Posterior vena cava (tissue), 2 donors: Measurements from ENCODE around the gene JAG1. TPM values are rescaled to one million over a fixed set of nuclear protein-coding genes. Genes with fewer than 3 reads are reported as not detected.

ENCODE experiments used
- DNase-seq: peaks from one replicate; pipeline ENCODE4 v3.0.0-alpha.2; 2020; ENCODE audit warnings: low spot score
- intact Hi-C, 2 donors: fragments of 100-400 bp; cut with DNase I; formaldehyde crosslinking; loops; one replicate each; pipeline versions ENCODE4 v1.14.1 to v1.14.2; 2022 to 2023
- long read RNA-seq, 2 donors: library from polyadenylated mRNA; unstranded; transcript quantifications; one replicate each; pipeline ENCODE4 v2.0.0, GENCODE V29; 2020 to 2021
- total RNA-seq, 2 donors: library from RNA; stranded (reverse); fragmentation: NEBNext Ultra II Directional; extraction: Animal tissue kit (Norgen Biotek cat#: 25700); gene quantifications; one replicate each; pipeline ENCODE4 v1.2.1, GENCODE V29; 2021
- donor health status: DM: yes; HTN: yes; CAD: no.
- donor health status: DM: yes; HTN: yes; CAD: no.

Gene JAG1
- 10 to 100 TPM; 68.5 to 84.2 TPM for total RNA-seq
- long read RNA-seq, donor 1, full-length matches to known transcripts, result 3 of 88 reads
- long read RNA-seq, donor 1, partial matches to known transcripts, result 73 of 88 reads
- long read RNA-seq, donor 1, other reads (novel, unspliced or antisense), result 12 of 88 reads
- long read RNA-seq, donor 2, partial matches to known transcripts, result 70 of 84 reads
- long read RNA-seq, donor 2, other reads (novel, unspliced or antisense), result 14 of 84 reads

GRCh38 chr20:10673842-10674683 lies at the start of gene JAG1:
TSS of gene JAG1 (minus strand) at chr20:10673999. CDS start at chr20:10673530, 469 bp downstream.
- peak; percentile 99 for DNase-seq
- intact Hi-C loops, result loop anchor here in 1 of 2 donors (5.0 kb wide), 1 partner anchor 598 kb away; no protein-coding TSS in a partner anchor

GRCh38 chr20:10721976-10722375 lies 48.2 kb upstream of the JAG1 start:
- intact Hi-C loops, result no loop called here

GRCh38 chr20:10721137-10721896 lies 47.5 kb upstream of the JAG1 start:
- intact Hi-C loops, result no loop called here

More at GRCh38 chr20:10721976-10722375, 48.2 kb upstream of the JAG1 start:
- DNase-seq, result no peak

GRCh38 chr20:10720565-10720964 lies 46.8 kb upstream of the JAG1 start:
- intact Hi-C loops, result no loop called here

More at GRCh38 chr20:10721137-10721896, 47.5 kb upstream of the JAG1 start:
- no peak for DNase-seq

GRCh38 chr20:10719740-10720385 lies 46.1 kb upstream of the JAG1 start:
- intact Hi-C loops, result no loop called here

More at GRCh38 chr20:10720565-10720964, 46.8 kb upstream of the JAG1 start:
- no peak for DNase-seq

GRCh38 chr20:10718661-10719060 lies 44.9 kb upstream of the JAG1 start:
- intact Hi-C loops, result no loop called here
- DNase-seq, result no peak

More at GRCh38 chr20:10719740-10720385, 46.1 kb upstream of the JAG1 start:
- DNase-seq, result no peak

GRCh38 chr20:10716855-10717254 lies 43.1 kb upstream of the JAG1 start:
- intact Hi-C loops, result no loop called here
- DNase-seq, result no peak

- intact Hi-C loops, result no loop called here
- DNase-seq, result no peak
Measured at GRCh38 chr20:10715035-10715434, 41.2 kb upstream of the JAG1 start.

- no peak for DNase-seq
- intact Hi-C loops, result no loop called here
Measured at GRCh38 chr20:10714236-10714975, 40.6 kb upstream of the JAG1 start.

- intact Hi-C loops, result no loop called here
- no peak for DNase-seq
Measured at GRCh38 chr20:10713161-10713560, 39.4 kb upstream of the JAG1 start.

- intact Hi-C loops, result no loop called here
- no peak for DNase-seq
Measured at GRCh38 chr20:10711903-10712451, 38.2 kb upstream of the JAG1 start.

GRCh38 chr20:10710991-10711775 lies 37.4 kb upstream of the JAG1 start:
- intact Hi-C loops, result no loop called here
- no peak for DNase-seq

GRCh38 chr20:10709916-10710315 lies 36.1 kb upstream of the JAG1 start:
- no peak for DNase-seq
- intact Hi-C loops, result no loop called here

- intact Hi-C loops, result no loop called here
- no peak for DNase-seq
Measured at GRCh38 chr20:10708351-10709185, 34.8 kb upstream of the JAG1 start.

GRCh38 chr20:10707791-10708190 lies 34.0 kb upstream of the JAG1 start:
- DNase-seq, result no peak
- intact Hi-C loops, result no loop called here

- intact Hi-C loops, result no loop called here
- no peak for DNase-seq
Measured at GRCh38 chr20:10707068-10707467, 33.3 kb upstream of the JAG1 start.

GRCh38 chr20:10706460-10706811 lies 32.6 kb upstream of the JAG1 start:
- DNase-seq, result no peak
- intact Hi-C loops, result no loop called here
